Inflammatory macrophage (primary cell): ENCODE data around the gene GBP6.
"Not testable (repeated sequence)": the region's sequence is repeated elsewhere in the genome, so short reads cannot be mapped to it uniquely, and the experiment has no call there.

Experiments used
- DNase-seq, 2 donors: peaks; one replicate each; pipeline ENCODE4 v3.0.0-alpha.2; 2020 to 2022
- total RNA-seq, 18 experiments: gene quantifications; one replicate each; lab custom pipeline; 2026; ENCODE audit warnings: mixed read lengths in 6 of 18, inconsistent platforms in 2 of 18; lab: John Stamatoyannopoulos, UW

The GBP6 gene, protein sequence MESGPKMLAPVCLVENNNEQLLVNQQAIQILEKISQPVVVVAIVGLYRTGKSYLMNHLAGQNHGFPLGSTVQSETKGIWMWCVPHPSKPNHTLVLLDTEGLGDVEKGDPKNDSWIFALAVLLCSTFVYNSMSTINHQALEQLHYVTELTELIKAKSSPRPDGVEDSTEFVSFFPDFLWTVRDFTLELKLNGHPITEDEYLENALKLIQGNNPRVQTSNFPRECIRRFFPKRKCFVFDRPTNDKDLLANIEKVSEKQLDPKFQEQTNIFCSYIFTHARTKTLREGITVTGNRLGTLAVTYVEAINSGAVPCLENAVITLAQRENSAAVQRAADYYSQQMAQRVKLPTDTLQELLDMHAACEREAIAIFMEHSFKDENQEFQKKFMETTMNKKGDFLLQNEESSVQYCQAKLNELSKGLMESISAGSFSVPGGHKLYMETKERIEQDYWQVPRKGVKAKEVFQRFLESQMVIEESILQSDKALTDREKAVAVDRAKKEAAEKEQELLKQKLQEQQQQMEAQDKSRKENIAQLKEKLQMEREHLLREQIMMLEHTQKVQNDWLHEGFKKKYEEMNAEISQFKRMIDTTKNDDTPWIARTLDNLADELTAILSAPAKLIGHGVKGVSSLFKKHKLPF
- total RNA-seq, result 0 to 0.52 (median 0.02) reads per million in 18 experiments

DNA sequence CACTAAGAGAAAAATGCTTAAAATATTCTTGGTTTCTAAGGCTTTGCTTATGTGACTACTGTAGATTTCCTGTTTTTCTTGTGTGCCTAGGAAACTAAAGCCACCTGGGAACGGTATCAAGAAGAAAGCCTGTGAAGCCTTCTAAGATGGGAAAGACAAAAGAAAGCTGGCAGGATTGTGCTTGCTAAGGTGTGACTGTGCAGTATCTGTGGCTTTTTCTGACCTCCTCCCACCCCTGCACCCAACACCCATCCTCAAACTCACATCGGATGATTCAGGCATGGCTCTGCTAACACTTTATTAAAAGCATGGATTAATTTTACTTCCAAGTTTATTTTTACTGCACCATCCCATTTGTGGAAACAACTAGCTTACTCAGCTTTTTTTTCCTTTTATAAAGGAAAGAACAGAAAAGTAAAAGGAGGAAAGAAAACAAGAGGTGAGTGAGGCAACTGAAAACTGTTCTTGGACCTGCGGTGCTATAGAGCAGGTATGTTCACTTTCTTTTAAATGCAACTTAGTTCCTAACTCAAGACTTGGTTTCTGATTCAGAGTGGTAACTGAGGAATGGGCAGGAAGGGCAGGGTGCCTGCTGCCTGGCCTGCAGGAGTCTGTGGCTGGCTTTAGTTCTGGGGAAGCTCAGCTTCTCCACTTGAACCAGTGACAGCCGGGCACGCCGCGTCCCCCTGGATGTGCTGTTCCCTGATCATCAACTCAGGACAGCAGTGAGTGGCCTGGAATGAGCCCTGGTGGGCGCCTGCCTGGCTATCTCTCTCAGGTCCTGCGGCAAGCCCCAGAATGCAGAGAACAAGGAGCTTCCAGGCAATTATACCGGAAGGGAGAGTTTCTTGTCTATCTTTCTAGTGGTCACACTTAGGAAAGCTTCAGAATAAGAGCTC is at the start of gene GBP6:
Gene GBP6 (plus strand): TSS at position 422 of the 899 bp plus-strand sequence. CDS start 4,493 bp downstream, outside the sequence.
- DNase-seq, result no peak

DNA sequence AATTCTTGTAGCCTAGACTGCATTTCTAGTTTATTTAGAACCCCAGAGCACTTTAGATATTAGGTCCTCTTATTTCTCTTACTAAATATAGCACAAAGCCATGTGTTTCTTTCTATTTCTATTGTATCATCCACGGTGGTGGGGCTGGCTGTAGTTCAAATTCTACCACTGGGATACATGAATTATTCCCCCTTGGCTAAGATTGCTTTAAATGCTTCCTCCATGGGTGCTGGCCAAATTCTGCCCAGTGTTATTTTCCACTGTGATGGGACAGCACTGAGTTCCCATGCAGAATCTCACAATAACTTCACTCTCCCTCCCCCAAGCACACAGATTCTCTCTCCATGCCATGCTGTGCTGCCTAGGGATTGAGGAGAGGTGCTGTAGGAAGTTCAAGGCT is 41.5 kb upstream of the GBP6 start:
- DNase-seq, result no peak

DNA sequence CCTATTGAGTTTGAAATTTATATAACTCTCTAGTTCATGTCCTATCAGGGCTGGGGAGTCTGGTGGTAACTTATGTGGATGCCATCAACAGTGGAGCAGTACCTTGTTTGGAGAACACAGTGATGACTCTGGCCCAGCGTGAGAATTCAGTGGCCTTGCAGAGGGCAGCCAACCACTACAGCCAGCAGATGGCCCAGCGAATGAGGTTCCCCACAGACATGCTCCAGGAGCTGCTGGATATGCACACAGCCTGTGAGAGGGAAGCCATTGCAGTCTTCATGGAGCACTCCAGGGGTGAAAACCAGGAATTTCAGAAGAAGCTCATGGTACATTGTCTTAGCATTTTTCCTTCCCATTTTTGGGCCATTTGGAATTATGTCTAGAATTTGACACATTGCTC is 32.0 kb upstream of the GBP6 start:
- no peak for DNase-seq

DNA sequence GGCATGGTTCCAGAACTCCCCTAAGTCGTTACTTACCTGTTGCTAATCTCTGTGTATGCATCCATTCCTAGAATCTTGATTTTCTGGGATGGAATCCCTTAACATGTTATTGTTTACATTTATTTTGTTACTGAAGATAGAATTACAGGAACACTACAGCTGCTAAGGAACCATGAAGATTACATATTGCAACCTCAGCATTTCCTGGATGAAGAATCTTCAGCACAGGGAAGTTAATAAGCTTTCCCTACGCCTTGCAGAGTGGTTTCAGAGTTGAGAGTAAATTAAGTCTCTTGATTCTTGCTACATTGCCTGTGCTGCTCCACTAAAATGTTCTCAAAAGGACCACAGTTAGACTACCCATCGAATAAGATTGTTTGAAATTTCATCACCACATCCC is 31.4 kb upstream of the GBP6 start:
- DNase-seq, result no peak

DNA sequence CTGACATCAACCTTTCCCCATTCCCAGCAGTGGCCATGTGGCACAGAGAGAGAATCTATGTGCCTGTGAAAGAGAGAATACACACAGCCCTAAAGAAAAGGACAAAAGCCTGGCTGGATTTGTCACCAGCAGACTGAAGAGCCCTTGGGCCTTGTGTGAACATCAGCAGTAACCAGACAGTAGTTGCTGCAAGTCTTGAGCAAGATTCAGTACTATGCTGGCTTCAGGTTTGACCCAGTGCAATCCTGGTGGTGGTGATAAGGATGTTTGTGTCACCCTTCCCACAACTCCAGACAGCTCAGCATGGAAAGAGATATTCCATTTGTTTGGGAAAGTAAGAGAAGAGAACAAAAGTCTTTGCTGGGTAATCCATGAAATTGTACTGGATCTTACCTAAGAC is 28.4 kb upstream of the GBP6 start:
- DNase-seq, result no peak

DNA sequence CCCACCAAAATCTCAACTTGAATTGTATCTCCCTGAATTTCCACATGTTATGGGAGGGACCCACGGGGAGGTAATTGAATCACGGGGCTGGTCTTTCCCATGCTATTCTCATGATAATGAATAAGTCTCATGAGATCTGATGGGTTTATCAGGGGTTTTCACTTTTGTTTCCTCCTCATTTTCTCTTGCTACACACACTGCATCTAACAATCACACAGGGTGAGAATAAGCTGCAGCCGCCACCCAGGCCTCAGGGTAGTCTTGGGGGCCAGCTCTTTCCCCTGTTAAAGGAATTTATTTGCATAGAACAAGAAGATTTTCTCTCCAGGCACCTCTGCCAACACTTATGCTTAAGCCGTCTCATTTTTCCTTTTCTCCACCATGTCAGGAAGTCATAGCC is 26.0 kb upstream of the GBP6 start:
- DNase-seq, result no peak

DNA sequence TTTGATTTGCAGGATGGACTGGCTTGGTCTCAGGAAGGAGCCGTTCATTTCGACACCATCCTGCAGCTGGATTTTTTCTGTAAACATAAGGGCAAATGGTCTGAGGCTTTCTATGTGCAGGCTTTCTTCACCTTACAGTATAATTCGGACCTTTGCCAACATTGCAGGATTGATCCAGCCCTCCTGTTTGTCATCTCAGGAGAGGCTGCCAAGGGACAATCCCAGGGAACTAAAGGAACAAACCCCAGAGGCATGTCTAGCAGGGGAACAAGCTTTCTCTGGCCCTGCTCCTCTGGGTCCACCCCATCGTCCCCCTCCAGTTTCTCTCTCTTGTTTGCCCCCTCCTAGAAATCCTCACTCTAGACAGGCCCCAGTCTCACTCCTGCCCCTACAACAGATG is 24.8 kb upstream of the GBP6 start:
- no peak for DNase-seq

DNA sequence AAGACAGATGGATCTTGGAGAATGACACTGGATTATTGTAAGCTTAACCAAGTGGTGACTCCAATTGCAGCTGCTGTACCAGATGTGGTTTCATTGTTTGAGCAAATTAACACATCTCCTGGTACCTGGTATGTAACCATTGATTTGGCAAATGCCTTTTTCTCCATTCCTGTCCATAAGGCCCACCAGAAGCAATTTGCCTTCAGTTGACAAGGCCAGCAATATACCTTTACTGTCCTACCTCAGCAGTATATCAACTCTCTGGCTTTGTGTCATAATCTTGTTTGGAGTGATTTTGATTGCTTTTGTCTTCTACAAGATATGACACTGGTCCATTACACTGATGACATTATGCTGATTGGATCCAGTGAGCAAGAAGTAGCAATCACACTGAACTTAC is 18.4 kb upstream of the GBP6 start:
- not testable (repeated sequence) for DNase-seq

DNA sequence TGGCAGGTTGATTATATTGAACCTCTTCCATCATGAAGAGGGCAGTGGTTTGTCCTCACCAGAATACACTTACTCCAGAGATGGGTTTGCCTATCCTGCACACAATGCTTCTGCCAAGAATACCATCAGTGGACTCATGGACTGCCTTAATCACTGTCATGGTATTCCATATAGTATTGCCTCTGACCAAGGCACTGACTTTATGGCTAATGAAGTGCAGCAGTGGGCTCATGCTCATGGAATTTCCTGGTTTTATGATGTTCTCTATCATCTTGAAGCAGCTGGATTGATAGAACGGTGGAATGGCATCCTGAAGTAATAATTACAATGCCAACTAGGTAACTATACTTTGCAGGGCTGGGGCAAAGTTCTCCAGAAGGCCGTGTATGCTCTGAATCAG is 16.6 kb upstream of the GBP6 start:
- no peak for DNase-seq

DNA sequence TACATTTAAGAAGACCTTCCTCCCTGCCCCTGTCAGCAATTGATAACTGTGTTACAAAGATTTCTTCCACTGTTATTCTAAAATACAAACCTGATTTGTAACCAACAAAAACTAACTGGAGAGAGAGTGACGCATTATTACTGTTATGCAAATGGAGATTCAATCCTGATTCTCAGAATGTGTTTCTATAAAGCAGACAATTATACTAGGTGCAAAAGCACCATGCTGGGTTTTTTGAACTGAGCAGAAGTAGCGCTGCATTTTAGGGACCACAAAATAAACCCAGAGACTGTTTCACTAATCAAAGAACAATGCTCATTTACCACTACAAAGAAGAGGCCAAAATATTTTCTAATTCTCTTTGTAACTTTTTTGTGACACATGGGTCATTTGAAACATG is 13.6 kb upstream of the GBP6 start:
- DNase-seq, result no peak

DNA sequence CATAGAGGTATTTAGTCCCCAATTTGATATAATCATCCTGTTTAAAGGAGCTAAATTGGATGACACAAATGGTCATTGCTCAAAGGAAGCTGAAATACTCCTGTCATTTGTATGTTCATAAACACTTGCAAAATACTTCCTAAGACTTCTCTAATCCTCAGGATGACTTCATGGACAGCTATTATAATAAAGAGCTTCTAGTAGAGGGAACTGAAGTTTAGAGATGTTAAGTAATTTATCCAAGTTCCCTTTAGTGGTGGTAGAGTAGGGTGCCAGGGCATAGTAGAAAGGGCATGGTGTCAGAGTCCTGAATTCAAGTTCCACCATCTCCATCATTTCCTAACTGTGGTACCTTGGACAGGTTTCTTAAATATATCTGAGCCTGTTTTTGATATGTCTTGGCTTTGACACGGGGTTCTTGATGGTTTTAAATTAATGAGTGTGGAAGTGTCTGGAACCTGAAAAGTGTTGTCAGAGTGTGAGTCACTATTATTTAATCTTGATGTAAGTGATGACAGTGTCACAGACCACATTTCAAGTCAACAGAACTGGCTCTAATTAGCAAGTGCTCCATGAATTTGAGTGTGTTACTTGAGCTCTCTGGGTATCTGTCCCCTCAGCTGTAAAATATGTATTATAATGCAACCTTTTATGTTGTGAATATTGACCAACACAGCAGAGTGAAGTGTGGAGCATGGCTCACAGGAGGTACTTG is 12.1 kb upstream of the GBP6 start:
- DNase-seq, result peak; percentile 74 to 95

DNA sequence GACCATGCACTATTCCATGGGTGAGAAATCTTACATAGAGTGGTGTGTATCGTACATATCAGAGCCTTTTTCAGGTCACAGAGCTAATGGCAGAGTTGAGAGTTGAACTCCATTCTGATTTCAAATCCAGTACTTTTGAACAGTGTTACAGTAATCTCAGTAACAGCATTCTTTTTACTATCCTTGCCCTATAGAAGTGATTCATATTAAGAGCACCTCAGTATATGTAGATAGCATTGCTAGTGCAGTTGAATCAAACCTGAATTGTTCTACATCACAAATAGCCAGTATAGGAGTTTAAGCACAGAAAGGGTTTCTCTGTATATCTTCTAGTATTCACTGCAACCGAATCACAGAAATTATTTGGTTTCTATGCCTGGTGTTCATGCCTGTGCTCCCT is 11.4 kb upstream of the GBP6 start:
- no peak for DNase-seq

DNA sequence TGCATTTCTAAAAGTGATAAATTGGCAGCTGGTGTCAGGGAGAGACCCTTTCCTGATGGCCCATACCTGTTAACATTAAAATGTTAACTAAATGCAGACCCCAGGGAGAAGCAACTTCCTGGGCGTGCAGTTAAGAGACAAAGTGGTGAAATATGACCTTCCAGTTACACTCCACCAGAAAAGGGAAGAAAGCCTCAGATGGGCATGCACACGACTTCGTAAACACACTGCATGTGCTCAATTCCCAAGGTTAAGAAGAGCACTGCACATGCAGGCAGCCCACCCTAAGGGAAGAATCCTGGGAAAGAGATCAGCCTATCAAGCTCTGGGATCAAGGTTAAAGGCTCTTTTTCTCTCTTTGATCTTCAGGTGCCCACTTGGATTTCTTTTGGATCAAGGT is 9.7 kb upstream of the GBP6 start:
- peak; percentile 49 to 53 for DNase-seq

DNA sequence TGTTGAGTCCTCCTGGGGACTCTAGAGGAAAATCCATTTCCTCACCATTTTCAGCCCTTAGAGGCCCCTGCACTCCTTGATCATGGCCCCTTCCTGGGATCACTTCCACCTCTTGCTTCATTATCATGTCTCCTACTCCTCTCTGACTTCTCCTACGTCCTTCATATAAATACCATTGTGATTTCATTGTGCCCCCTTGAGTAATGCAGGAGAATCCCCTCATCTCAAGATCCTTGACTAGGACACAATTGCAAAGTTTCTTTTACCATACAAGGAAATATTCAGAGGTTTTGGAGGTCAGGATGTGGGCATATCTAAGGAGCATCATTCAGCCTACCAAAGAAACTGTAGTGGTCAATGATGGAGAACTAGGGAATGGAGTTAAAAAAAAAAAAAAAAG is 8.8 kb upstream of the GBP6 start:
- DNase-seq, result no peak

DNA sequence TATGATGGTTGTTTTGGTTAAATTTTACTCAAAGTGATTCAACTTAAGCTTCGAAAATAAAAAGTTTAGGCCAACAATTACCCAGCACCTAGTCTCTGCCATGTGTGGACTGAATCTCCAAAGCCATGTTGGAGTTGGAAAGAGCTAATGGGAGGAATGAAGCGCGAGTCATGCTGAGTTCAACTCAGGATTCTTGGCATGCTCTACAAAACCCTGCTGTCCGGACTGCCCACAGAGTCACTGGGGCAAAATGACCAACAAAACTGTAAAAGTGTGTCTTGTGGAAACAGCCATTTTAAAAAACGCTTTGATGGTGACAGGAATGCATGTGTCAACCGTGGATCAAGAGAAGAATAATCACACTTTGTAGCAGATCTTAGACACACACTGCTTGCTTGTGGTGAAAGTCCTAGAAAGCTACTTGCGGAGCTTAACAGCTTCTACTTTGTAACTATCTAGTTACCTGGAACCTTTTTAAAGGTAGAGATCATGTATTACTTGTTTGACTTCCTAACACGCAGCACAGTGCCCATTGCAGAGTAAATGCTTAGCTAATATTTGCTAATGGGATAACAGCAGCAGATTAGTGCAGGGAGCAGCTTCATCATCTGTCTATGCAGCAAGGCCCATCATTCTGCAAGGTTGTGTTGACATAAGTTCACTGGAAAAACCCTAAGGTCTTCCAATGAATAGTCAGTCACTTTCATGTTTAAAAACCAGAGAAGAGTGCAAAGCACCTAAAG is 7.0 kb upstream of the GBP6 start:
- DNase-seq, result no peak

DNA sequence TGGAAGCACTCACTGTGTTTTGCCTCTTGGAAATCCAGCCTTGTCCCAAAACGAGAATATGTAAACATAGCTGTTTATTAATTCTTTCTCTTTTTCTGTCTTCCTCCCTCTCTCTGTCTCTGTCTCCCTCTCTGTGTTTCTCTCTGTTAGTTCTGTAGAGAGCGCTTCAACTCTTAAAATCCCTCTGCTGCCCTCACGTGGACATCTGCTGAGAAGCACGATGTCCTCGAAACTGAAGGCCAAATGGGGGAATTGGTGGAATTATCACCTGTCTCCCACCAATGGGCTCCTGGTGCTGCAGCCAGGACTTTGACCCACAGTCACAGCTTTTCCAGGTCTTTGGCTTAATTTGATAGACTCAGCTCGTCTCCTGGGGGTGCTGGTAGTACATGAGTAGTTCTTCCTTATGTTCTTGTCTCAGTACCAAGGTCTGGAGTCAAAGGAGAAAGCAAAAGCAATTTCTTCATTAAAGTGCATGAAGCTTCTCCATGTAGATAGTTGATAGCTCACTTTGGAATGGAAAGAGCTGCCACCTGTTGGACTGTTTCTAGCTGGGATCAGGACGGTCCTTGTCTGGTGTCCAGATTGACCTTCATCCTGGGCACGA is 5.5 kb upstream of the GBP6 start:
- DNase-seq, result peak; percentile 74

DNA sequence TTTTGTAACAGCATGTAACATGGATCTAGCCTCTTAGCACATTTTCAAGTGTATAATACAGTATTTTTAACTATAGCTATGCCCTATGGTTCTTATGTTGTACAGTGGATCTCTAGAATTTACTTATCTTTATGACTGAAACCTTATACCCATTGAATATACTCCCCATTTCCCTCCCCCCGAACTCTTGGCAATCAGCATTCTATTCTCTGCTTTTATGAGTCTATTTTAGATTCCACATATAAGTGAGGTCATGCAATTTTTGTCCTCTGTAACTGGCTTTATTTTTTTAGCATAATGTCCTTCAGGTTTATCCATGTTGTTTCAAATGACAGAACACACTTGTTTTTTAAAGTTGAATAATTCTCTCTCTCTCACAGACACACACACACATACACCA is 3.1 kb upstream of the GBP6 start:
- no peak for DNase-seq

DNA sequence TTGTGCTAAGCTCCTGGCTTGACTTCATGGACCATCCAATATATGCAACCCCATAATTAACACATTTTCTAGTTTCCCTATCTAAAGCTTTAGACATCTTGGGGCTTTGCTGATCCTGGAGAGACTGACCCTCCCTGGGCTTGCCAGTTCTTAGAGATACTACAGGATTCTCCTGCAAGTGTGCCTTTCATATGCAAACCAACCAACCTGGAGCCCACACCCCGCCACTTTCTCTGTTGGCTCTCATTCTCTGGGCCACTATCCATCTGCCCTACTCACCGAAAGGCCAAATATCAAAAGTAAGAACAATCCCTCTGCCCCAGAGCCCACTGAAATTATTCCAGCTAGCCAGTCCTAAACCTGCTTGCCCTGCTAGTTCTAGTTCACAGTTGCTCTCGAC is 2.2 kb upstream of the GBP6 start:
- DNase-seq, result no peak

DNA sequence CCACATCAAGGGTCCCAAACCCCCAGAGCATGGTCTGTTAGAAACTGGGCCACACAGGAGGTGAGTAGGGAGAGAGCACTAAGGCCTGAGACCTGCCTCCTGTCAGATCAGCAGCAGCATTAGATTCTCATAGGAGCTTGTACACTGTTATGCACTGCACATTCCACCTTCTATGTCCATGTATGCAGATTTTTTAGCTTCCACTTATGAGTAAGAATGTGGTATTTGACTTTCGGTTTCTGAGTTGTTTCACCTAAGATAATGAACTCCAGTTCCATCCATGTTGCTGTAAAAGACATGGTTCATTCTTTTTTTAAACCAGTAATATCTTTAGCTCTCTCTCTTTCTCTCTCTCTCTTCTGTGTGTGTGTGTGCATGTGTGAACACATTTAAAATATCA is 663 bp upstream of the GBP6 start:
- DNase-seq, result no peak

DNA sequence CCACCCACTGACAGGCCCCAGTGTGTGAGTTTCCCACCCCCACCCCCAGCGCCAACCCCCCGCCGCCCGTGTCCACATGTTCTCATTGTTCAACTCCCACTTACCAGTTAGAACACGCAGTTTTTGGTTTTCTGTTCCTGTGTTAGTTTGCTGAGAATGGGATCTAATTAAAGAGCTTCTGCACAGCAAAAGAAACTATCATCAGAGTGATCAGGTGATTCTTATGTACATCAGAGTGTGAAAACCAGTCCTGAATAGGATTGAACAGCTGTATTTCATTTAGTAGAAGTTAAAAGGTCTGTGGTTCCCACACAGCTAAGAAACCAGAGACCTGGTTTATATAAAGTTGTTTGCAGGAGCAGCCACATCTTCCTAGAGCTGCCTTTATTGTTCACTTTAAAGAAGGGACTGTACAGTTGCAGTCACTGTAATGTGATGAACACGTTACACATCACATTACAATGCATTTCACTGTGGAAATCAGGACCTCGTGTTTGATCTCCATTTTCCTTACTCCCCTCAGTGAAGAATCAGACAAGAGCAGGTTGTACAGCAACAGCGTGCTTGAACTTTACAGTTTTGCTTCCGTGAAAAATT is 1.2 kb downstream of the GBP6 start:
- DNase-seq, result no peak

DNA sequence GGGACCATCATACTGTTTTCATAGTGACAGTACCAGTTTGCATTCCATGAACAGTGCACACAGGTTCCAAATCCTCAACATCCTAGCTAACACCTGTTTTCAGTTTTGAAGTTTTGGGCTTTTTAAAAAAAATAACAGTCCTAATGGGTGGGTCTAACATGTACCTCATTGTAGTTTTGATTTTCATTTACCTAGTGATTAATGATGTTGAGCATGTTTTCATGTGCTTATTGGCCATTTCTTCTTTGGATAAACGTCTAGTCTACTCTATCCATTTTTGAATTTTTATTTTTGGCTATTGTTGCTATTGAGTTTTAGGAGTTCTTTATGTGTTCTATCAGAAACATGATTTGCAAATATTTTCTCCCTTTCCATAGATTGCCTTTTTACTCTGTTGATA is 3.4 kb downstream of the GBP6 start:
- no peak for DNase-seq
